Measurements from ENCODE around the gene NR1D2. TPM values are rescaled to one million over a fixed set of nuclear protein-coding genes. Genes with fewer than 3 reads are reported as not detected.

The NR1D2 gene
- total and polyA plus RNA-seq, 2 of the 13 experiments (the other 11 are each of a cell fraction or from before 2014, with no cell fraction given) = 5.3 to 8.1 TPM

DNA sequence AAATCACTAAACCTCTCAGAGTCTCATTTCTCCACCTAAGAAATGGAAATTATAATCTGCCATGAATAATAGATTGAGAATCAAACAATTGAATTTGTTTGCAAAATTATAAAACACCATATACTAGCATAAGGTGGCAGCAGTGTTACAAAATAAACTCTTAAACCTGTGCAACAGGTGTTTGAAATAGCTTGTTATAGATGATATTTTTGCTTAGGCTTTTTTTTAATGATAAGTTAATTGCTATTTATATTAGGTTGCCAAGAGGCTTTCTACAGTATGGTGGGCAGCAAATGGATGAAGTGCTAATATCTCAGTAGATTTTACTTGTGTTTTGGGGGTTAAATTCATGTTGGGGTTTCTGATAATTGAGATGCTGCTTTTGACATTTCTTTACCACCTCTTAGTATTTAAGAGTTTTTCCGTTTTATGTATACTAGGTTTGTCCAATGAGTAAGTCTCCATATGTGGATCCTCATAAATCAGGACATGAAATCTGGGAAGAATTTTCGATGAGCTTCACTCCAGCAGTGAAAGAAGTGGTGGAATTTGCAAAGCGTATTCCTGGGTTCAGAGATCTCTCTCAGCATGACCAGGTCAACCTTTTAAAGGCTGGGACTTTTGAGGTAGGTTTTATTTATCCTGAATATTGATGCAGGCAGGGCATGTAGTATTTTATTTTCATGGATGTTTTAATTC, 19.6 kb downstream of the NR1D2 start:
- WGBS (ENCODE audit: low lambda C conversion rate) = 91% methylated on average over 3 of the region's 3 CpGs
- ATAC-seq = no peak
- peaks cover 8 to 42% of the 10 kb centered on the region in 2 experiments; a peak in 4 of 5 replicates for H3K36me3 ChIP-seq (replicated peaks in 1 of 2; ENCODE audit: control insufficient read depth in 1 of 2, insufficient read depth in 2 of 2, low read length in 2 of 2)
- H4K20me1 ChIP-seq (ENCODE audit: insufficient read depth, low read length) = no peaks in the 10 kb centered on the region
- no peak overlapping the region for H2AFZ ChIP-seq (ENCODE audit: low read length)
- no peaks in the 10 kb centered on the region for H3K79me2 ChIP-seq (ENCODE audit: insufficient read depth, low read length)
- no peak for DNase-seq (ENCODE audit: low spot score)
- H3K27ac ChIP-seq (ENCODE audit: extremely low read length, insufficient read depth, low read length) = no peak overlapping the region
- no peak overlapping the region for H3K4me2 ChIP-seq (ENCODE audit: low read depth, low read length)
- no peaks in the 10 kb centered on the region for H3K9me3 ChIP-seq (ENCODE audit: low read length)
- no peaks in the 10 kb centered on the region for H3K27me3 ChIP-seq (ENCODE audit: control insufficient read depth in 1 of 2, insufficient read depth in 2 of 2, low read length in 2 of 2)
- H3K4me1 ChIP-seq (ENCODE audit: insufficient read depth, low read length) = no peaks in the 10 kb centered on the region
- in situ Hi-C loops (cut with HindIII; ENCODE audit: extremely low pct_ligation_motif_present, low pct_unique_long_range_greater_than_20kb) = no loop called here
- ChIA-PET POLR2A (no interaction called here), CTCF (ENCODE audit: low intra/inter-chr PET ratio, low total read pairs) (no interaction called here)
- FAIRE-seq = no peak
- intact Hi-C loops (cut with micrococcal nuclease; ENCODE audit: unreplicated experiment) = no loop called here
- TF ChIP-seq ZNF777 (CRISPR knock-in tag; IDR thresholded peaks at IDR 0.05) (no peak), SCMH1 (CRISPR knock-in tag; IDR thresholded peaks at IDR 0.05; ENCODE audit: borderline replicate concordance) (no peak), NFRKB (IDR thresholded peaks at IDR 0.05) (no peak), ZNF274 (CRISPR knock-in tag; IDR thresholded peaks at IDR 0.05) (no peak), NFE2L1 (CRISPR knock-in tag; IDR thresholded peaks at IDR 0.05; ENCODE audit: borderline replicate concordance) (no peak), ARNT (IDR thresholded peaks at IDR 0.05) (no peak)
- TF ChIP-seq, protein P1, sequence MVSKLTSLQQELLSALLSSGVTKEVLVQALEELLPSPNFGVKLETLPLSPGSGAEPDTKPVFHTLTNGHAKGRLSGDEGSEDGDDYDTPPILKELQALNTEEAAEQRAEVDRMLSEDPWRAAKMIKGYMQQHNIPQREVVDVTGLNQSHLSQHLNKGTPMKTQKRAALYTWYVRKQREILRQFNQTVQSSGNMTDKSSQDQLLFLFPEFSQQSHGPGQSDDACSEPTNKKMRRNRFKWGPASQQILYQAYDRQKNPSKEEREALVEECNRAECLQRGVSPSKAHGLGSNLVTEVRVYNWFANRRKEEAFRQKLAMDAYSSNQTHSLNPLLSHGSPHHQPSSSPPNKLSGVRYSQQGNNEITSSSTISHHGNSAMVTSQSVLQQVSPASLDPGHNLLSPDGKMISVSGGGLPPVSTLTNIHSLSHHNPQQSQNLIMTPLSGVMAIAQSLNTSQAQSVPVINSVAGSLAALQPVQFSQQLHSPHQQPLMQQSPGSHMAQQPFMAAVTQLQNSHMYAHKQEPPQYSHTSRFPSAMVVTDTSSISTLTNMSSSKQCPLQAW (CRISPR knock-in tag; IDR thresholded peaks at IDR 0.05) = no peak
- no TSS peak for BruUV-seq (replicated peaks)
- no peak overlapping the region for H3K9ac ChIP-seq (ENCODE audit: insufficient read depth, low read depth, low read length)
- H3K4me3 ChIP-seq (replicated peaks in 1 of 3; ENCODE audit: insufficient read depth in 1 of 3, low read depth in 2 of 3, low read length in 3 of 3) = no peak overlapping the region

DNA sequence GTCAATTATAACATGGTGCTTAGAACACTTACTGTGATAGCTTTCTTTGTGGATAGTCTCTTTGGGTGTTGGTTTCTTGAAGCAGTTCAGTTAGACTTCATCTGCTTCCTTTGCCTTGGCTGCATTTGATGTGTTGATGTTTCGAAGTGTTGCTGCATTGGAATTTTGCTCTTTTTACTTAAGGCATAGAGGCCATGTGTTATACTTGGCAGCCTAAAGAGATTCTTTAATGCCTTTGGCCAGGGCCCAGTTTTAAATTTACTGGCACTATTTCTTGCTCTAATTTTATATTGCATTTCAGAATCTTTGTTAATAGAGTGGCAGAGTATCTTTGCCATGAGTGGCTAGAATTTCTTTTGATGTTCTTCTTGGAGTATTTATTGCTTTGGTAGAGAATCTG, 21.2 kb downstream of the NR1D2 start:
- Histone ChIP-seq H3K4me1 (ENCODE audit: insufficient read depth, low read length) (no peaks in the 10 kb centered on the region), H3K9me3 (ENCODE audit: low read length) (no peaks in the 10 kb centered on the region), H3K4me2 (ENCODE audit: low read depth, low read length) (no peak overlapping the region), H2AFZ (ENCODE audit: low read length) (no peak overlapping the region), H3K9ac (ENCODE audit: insufficient read depth, low read depth, low read length) (no peak overlapping the region), H3K36me3 (replicated peaks in 1 of 2; ENCODE audit: control insufficient read depth in 1 of 2, insufficient read depth in 2 of 2, low read length in 2 of 2) (peaks cover 8 to 36% of the 10 kb centered on the region in 2 experiments; a peak in 4 of 5 replicates), H4K20me1 (ENCODE audit: insufficient read depth, low read length) (no peaks in the 10 kb centered on the region), H3K4me3 (replicated peaks in 1 of 3; ENCODE audit: insufficient read depth in 1 of 3, low read depth in 2 of 3, low read length in 3 of 3) (no peak overlapping the region), H3K27me3 (ENCODE audit: control insufficient read depth in 1 of 2, insufficient read depth in 2 of 2, low read length in 2 of 2) (no peaks in the 10 kb centered on the region), H3K79me2 (ENCODE audit: insufficient read depth, low read length) (no peaks in the 10 kb centered on the region), H3K27ac (ENCODE audit: extremely low read length, insufficient read depth, low read length) (no peak overlapping the region)
- no TSS peak for BruUV-seq (replicated peaks)
- intact Hi-C loops (cut with micrococcal nuclease; ENCODE audit: unreplicated experiment) = no loop called here
- in situ Hi-C loops (cut with HindIII; ENCODE audit: extremely low pct_ligation_motif_present, low pct_unique_long_range_greater_than_20kb) = no loop called here
- ATAC-seq (no peak), FAIRE-seq (no peak), DNase-seq (ENCODE audit: low spot score) (no peak)
- CTCF ChIA-PET (ENCODE audit: low intra/inter-chr PET ratio, low total read pairs) = no interaction called here
- 100% methylated on average over 1 of the region's 1 CpG for WGBS (ENCODE audit: low lambda C conversion rate)
- POLR2A ChIA-PET = no interaction called here
- TF ChIP-seq YEATS4 (CRISPR knock-in tag; IDR thresholded peaks at IDR 0.05; ENCODE audit: borderline replicate concordance) = no peak
- no peak for TF ChIP-seq ZHX1 (CRISPR knock-in tag; IDR thresholded peaks at IDR 0.05; ENCODE audit: low read depth)
- no peak for TF ChIP-seq ZBTB42 (CRISPR knock-in tag; IDR thresholded peaks at IDR 0.05)
- TF ChIP-seq ZNF639 (CRISPR knock-in tag; conservative IDR thresholded peaks at IDR 0.05) = no peak
- TF ChIP-seq ZNF44 (CRISPR knock-in tag; IDR thresholded peaks at IDR 0.05) = no peak
- TF ChIP-seq SMARCE1 (IDR thresholded peaks at IDR 0.05; ENCODE audit: borderline replicate concordance) = no peak
- TF ChIP-seq ZFY (CRISPR knock-in tag; IDR thresholded peaks at IDR 0.05) = no peak

Measured in HepG2 (cell line).